Heart right ventricle (tissue), 16 donors: ENCODE results near the gene HIVEP2. TPM values are rescaled to one million over a fixed set of nuclear protein-coding genes. Genes with fewer than 3 reads are reported as not detected.

Source experiments
- ATAC-seq, 8 donors: fragments of 200-7000 bp; cut with Tn5 transposase; one replicate each; pipeline ENCODE4 v1.9.1; 2020; ENCODE audit warnings: mild to moderate bottlenecking in 8 of 8, moderate library complexity in 8 of 8, moderate number of reproducible peaks in 1 of 8
- DNase-seq, 2 donors: peaks; one replicate each; pipeline ENCODE4 v3.0.0-alpha.2; 2020
- H3K27ac ChIP-seq, 10 donors: fragments of 200-600 bp; sonication (generic) in 2 of 10; one replicate each; pipeline versions ENCODE4 v1.5.0 to v1.8.0; 2020 to 2022; ENCODE audit warnings: mild to moderate bottlenecking in 3 of 10
- H3K27me3 ChIP-seq, 7 donors: fragments of 200-600 bp; one replicate each; pipeline ENCODE4 v1.8.0; 2021 to 2022; ENCODE audit warnings: mild to moderate bottlenecking in 2 of 7
- H3K36me3 ChIP-seq, 9 donors: fragments of 200-600 bp; sonication (generic) in 1 of 9; one replicate each; pipeline versions ENCODE4 v1.5.0 to v1.8.0; 2020 to 2022; ENCODE audit warnings: mild to moderate bottlenecking in 2 of 9
- H3K4me1 ChIP-seq, 9 donors: fragments of 200-600 bp; sonication (generic) in 1 of 9; one replicate each; pipeline versions ENCODE4 v1.5.0 to v1.8.0; 2020 to 2022; ENCODE audit warnings: mild to moderate bottlenecking in 4 of 9
- H3K4me3 ChIP-seq, 10 donors: fragments of 200-600 bp; sonication (generic) in 2 of 10; one replicate each; pipeline versions ENCODE4 v1.5.0 to v1.8.0; 2020 to 2022; ENCODE audit warnings: mild to moderate bottlenecking in 7 of 10, moderate library complexity in 2 of 10
- H3K9me3 ChIP-seq, 11 donors: fragments of 200-600 bp in 10 of 11; sonication (generic) in 2 of 11; one replicate each; pipeline versions ENCODE4 v1.5.0 to v1.8.0; 2013 to 2022; ENCODE audit warnings: mild to moderate bottlenecking in 2 of 11, control low read depth in 1 of 11, moderate library complexity in 1 of 11
- CTCF ChIP-seq, 9 donors: fragments of 200-600 bp; sonication (generic) in 2 of 9; IDR thresholded peaks; one replicate each; pipeline versions ENCODE4 v1.5.0 to v1.8.0; 2021 to 2022; ENCODE audit warnings: antibody characterized with exemption in 9 of 9, mild to moderate bottlenecking in 5 of 9, moderate library complexity in 1 of 9
- WGBS, 2 donors: extraction: QIAGEN DNeasy Blood & Tissue Kit; methylation state at CpG; one replicate each; pipeline ENCODE4 v1.1.7; 2013; ENCODE audit warnings: inconsistent platforms in 1 of 2; 5-methylcytosine and 5-hydroxymethylcytosine counted together
- intact Hi-C, 10 donors: fragments of 100-400 bp; cut with DNase I; formaldehyde crosslinking; loops; one replicate each; pipeline versions ENCODE4 v1.11.1 to v1.14.2; 2022
- polyA plus RNA-seq, 2 donors: library from polyadenylated mRNA; stranded (reverse); fragments of 200-250 nt; gene quantifications; one replicate each; pipeline ENCODE4 v1.2.3, GENCODE V29; 2013
- total RNA-seq, 10 donors: library from RNA; stranded (reverse); fragmentation: NEBNext Ultra II Directional in 3 of 10; extraction: Animal tissue kit (Norgen Biotek cat#: 25700) in 3 of 10; gene quantifications; one replicate each; pipeline versions ENCODE4 v1.2.1 to v1.2.4, GENCODE V29; 2021 to 2023
- donor health status: Arrhythmogenic right ventricular cardiomyopathy.
- donor health status: ischemic (EF 13 %, LVEDD 7.1; RV severe dilation, severe dysfunction).
- donor health status: healthy with polysubstance abuse.
- donor health status: DM: no; HTN: yes; CAD: no.
- donor health status: DM: no; HTN: no; CAD: no.
- donor health status: ischemic (EF 25% LVEDD 6.9; RV normal size, moderate dysfunction).
- donor health status: ischemic (EF 25% LVEDD 5.7; RV mildly dilated, moderate dysfunction).
- donor health status: healthy.
- donor health status: DM: yes; HTN: yes; CAD: no.
- donor health status: Ischemic cardiomyopathy.
- donor health status: ischemic (EF 35%, LVEDD 5.7; RV mildly dilated, moderate dysfunction).
- donor health status: nonischemic (EF 11% LVEDD 7.7; RV severe dilation, severe dysfunction).
- donor health status: DM: yes; HTN: yes; CAD: no.
- donor health status: PGD.
- donor health status: ischemic (EF 29% LVEDD 5.4; RV normal size, mild dysfunction).
- donor health status: nonischemic (EF 23%, LVEDD 6.1; RV moderate dilation, normal function).

Gene HIVEP2
- total and polyA plus RNA-seq, 12 donors = 2.1 to 31.6 (median 21.2) TPM

- Histone ChIP-seq H3K27ac (no peak overlapping the region), H3K4me1 (peaks cover 0 to 10% (median 0%) of the 10 kb centered on the region in 9 donors), H3K9me3 (no peaks in the 10 kb centered on the region), H3K27me3 (no peaks in the 10 kb centered on the region), H3K36me3 (no peaks in the 10 kb centered on the region), H3K4me3 (no peak overlapping the region)
- DNase-seq (no peak), ATAC-seq (no peak)
- intact Hi-C loops = loop anchor here in 3 of 10 donors (5.0 to 10.0 kb wide), 2 partner anchors 61 to 262 kb away; no protein-coding TSS in a partner anchor
- TF ChIP-seq CTCF (IDR thresholded peaks at IDR 0.05) = no peak
- 95% methylated on average over 1 of the region's 1 CpG for WGBS, 2 donors
These were observed 11.8 kb upstream of the HIVEP2 start for GRCh38 chr6:142956726-142957125.

- Histone ChIP-seq H3K4me1 (peaks cover 0 to 8% (median 0%) of the 10 kb centered on the region in 9 donors), H3K4me3 (no peak overlapping the region), H3K9me3 (no peaks in the 10 kb centered on the region), H3K36me3 (no peaks in the 10 kb centered on the region), H3K27ac (no peak overlapping the region), H3K27me3 (no peaks in the 10 kb centered on the region)
- DNase-seq (no peak), ATAC-seq (peak in 1 of 8 donors; percentile 47)
- TF ChIP-seq CTCF (IDR thresholded peaks at IDR 0.05) = no peak
- intact Hi-C loops = loop anchor here in 5 of 10 donors (5.0 to 10.0 kb wide), 4 partner anchors 62 to 263 kb away; no protein-coding TSS in a partner anchor
- 87 to 96% methylated on average over 2 of the region's 2 CpGs for WGBS, 2 donors
These were observed 9.9 kb upstream of the HIVEP2 start for GRCh38 chr6:142954844-142955243.

DNA sequence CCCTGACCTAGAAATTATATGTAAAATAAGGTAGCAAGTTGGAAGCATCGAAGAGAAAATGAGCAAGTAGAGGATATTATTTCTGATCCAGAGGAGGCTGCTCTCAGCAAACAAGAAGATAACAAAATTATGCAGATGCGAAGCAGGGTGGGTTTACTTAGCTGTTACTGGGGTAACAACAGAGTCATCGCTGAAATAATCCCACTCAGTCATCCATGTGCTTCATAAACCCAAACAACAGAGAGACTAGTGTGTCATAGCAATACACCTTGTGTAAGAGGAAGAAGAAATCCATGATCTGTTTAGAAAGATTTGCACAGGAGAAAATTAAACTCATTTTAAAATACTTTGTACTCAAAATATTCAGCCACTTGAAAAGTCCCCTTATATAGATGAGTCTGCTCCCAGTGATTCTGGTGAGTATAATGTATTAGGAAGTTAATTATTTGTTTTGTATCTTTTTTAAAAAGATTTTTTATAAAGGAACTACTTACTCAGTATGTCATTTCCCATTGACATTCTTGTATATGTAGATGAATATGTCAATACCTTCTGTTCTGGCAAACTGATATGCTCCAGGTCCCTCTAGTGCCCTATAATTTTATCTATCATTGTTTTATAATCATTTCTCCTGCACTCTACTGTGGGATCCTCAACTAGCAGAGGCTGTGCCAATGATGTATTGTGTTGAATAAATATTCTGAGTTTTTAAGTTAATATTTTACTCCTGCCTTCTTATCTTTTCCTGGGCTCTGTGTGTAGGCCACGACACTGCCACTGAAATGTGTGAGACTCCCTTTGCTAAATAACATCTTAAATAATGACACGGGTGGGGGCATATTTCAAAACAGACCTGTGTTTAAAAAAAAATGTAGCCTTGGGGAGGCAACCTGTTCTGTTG, 8.6 kb upstream of the HIVEP2 start:
- no peak for DNase-seq
- H3K9me3 ChIP-seq = no peaks in the 10 kb centered on the region
- no peak overlapping the region for H3K4me3 ChIP-seq
- intact Hi-C loops = loop anchor here in 4 of 10 donors (5.0 to 10.0 kb wide), 4 partner anchors 64 to 261 kb away; no protein-coding TSS in a partner anchor
- no peaks in the 10 kb centered on the region for H3K36me3 ChIP-seq
- TF ChIP-seq CTCF (IDR thresholded peaks at IDR 0.05) = no peak
- H3K27ac ChIP-seq = no peak overlapping the region
- ATAC-seq = no peak
- H3K27me3 ChIP-seq = no peaks in the 10 kb centered on the region
- H3K4me1 ChIP-seq = peaks cover 0 to 4% (median 0%) of the 10 kb centered on the region in 9 donors
- 91% methylated on average over 5 of the region's 5 CpGs for WGBS, 2 donors

DNA sequence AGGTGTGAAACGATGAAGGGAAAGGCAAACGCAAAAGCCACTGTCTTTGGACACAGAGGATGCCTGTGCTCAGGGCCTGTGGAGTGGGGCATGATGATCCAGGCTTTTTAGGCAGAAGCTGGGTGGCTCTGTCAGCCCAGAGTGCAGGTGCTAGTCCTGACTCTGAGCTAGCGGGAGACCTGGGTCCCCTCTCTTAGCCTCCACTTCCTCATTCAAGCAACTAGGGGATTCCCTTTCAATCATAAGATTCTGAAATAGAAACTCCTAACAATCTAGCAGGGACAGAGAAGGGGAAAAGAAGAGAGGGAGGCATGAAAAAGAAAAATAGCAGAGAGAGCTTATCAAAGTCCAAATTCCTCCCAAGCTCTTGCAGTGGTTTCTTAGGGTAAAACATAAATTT, 7.6 kb upstream of the HIVEP2 start:
- WGBS, 2 donors = 88 to 91% methylated on average over 3 of the region's 3 CpGs
- Histone ChIP-seq H3K27ac (no peak overlapping the region), H3K9me3 (no peaks in the 10 kb centered on the region), H3K27me3 (no peaks in the 10 kb centered on the region), H3K36me3 (no peaks in the 10 kb centered on the region), H3K4me3 (no peak overlapping the region), H3K4me1 (peaks cover 0 to 13% (median 7%) of the 10 kb centered on the region in 9 donors)
- intact Hi-C loops = loop anchor here in 4 of 10 donors (5.0 to 10.0 kb wide), 4 partner anchors 65 to 260 kb away; no protein-coding TSS in a partner anchor
- DNase-seq (no peak), ATAC-seq (no peak)
- no peak for TF ChIP-seq CTCF (IDR thresholded peaks at IDR 0.05)
